HG02642 (cell line): ENCODE results near the gene PTK6.

Experiments used
- ATAC-seq: cut with Tn5 transposase; IDR thresholded peaks from one replicate; pipeline ENCODE4 v1.9.1; 2021; ENCODE audit warnings: mild to moderate bottlenecking; ENCODE audit not compliant: unreplicated experiment, poor library complexity

PTK6 gene

GRCh38 chr20:63545814-63546213, 8.6 kb upstream of the PTK6 start:
- ATAC-seq: no peak

GRCh38 chr20:63544958-63545516, 7.9 kb upstream of the PTK6 start:
- no peak for ATAC-seq

GRCh38 chr20:63544241-63544957, 7.2 kb upstream of the PTK6 start:
- ATAC-seq: no peak

- no peak for ATAC-seq
These were observed 6.6 kb upstream of the PTK6 start for GRCh38 chr20:63543733-63544132.

GRCh38 chr20:63543131-63543530, 6.0 kb upstream of the PTK6 start:
- no peak for ATAC-seq

- ATAC-seq: no peak
These were observed 5.5 kb upstream of the PTK6 start for GRCh38 chr20:63542696-63543095.

GRCh38 chr20:63542031-63542559, 4.9 kb upstream of the PTK6 start:
- ATAC-seq: no peak

GRCh38 chr20:63541371-63541770, 4.2 kb upstream of the PTK6 start:
- ATAC-seq: no peak

GRCh38 chr20:63540417-63541186, 3.4 kb upstream of the PTK6 start:
- no peak for ATAC-seq

GRCh38 chr20:63539441-63540370, 2.5 kb upstream of the PTK6 start:
- no peak for ATAC-seq

- no peak for ATAC-seq
These were observed 1.9 kb upstream of the PTK6 start for GRCh38 chr20:63539092-63539430.

GRCh38 chr20:63538204-63539091, 1.3 kb upstream of the PTK6 start:
- ATAC-seq: no peak

GRCh38 chr20:63537525-63538203, 488 bp upstream of the PTK6 start:
- ATAC-seq: peak; percentile 83

- ATAC-seq: no peak
These were observed 767 bp downstream of the PTK6 start for GRCh38 chr20:63536241-63536977.

GRCh38 chr20:63534831-63535651, 2.1 kb downstream of the PTK6 start:
- no peak for ATAC-seq

GRCh38 chr20:63534427-63534830, 2.7 kb downstream of the PTK6 start:
- ATAC-seq: no peak

GRCh38 chr20:63533871-63534393, 3.2 kb downstream of the PTK6 start:
- ATAC-seq: no peak
